Activated CD4-positive, alpha-beta T cell treated with anti-CD3 and anti-CD28 coated beads for 48 hours (primary cell): ENCODE data around the gene MID1.

Experiments
- DNase-seq: peaks from one replicate; pipeline ENCODE4 v3.0.0-alpha.2; 2020

Gene MID1

DNA sequence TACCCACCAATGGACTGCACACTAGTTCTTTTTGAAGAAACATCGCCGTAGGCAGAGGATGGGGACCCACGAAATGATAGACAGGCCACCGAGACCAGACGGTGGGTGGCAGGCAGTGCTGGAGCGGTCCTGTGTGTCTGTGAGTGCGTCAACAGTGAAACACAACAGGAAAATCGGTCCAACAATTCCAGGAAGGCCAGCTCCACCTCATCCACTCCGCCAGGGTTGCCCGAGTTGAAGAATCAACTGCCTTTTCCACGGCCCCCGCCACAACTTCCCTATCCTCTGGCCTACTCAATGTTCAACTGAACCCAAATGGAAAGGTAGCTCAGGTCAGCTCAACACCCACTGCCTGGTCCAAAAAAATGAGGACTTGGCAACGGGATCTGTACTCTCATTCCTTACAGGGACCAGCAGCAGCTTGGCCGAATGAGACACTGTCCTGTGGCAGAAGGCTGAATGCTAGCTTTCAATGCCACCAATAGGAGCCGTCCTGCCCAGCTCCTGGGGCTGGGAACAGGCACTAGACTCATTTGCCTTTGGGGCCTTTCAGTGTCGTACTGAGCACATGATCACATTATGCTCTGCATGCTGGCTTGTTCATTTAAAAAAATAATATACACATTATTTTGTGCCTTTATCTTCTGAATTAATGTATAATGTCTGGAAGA lies 43.5 kb downstream of the MID1 start:
- no peak for DNase-seq

DNA sequence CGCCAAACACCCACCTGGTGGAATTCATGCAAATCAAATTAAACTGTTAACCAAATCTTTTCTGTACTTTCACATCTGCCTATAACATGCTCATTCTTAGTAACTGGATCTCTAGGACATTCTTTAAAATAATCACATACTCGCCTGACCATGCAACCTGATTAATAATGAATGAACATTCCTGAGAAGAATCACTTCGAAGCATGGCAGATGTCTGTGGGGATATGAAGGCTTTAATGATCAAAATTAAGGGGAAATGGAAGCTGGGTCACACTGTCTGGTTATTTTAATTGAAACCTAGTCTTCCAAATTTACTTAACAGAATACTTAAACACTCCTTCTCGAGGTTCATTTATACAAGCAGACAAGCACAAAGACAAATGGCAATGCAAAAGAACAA lies 44.2 kb downstream of the MID1 start:
- no peak for DNase-seq

DNA sequence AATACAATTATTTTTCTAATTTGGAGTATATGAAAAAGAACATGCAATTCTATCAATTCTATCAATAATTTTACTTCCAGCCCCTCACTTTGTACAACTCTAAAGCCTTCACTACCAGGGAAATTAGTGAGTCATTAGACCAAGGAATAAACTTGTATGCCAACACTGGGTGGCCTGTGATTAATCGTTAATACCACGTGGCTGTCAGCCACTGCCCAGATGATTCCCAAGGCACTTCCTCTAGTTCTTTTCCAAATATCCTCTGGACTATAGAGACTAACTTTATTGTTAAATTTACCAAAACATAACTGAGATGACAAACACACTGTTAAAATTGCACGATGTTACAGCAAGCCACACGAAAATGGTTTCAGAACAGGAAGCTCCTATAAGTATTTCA lies 45.7 kb downstream of the MID1 start:
- no peak for DNase-seq

DNA sequence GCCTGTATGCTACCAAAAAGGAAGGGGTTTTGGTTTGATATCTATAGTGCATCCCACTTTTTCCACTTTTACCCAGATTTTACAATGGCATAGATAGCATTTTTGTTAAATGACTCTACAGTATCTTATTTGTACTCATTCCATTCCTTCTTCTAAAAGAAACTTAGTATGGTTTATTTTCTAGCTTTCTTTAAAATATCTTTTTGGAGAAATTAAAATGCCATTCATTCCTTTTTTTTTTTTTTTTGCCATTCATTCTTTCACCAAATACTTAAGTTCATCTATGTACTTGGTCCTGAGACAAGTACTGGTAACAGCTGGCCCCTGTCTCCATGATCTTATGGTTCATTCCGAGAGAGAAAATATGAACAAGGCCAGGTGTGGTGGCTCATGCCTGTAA lies 49.1 kb downstream of the MID1 start:
- DNase-seq, result no peak

DNA sequence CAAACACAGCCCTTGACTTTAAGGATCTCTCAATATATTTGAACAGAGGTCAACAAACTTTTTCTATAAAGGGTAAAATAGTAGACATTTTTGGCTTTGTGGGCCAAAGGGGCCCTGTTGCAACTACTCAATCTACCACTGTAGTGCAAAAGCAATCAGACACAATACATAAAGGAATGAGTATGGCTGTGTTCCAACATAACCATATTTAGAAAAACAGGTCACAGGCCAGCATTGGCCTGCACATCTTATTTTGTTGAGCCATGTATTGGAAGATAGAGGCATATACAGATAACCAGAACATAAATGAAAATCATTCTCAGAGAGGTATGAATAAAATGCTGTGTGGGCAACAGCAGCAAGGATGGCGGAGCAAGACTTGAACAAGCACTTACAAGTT lies 49.8 kb downstream of the MID1 start:
- DNase-seq, result no peak

DNA sequence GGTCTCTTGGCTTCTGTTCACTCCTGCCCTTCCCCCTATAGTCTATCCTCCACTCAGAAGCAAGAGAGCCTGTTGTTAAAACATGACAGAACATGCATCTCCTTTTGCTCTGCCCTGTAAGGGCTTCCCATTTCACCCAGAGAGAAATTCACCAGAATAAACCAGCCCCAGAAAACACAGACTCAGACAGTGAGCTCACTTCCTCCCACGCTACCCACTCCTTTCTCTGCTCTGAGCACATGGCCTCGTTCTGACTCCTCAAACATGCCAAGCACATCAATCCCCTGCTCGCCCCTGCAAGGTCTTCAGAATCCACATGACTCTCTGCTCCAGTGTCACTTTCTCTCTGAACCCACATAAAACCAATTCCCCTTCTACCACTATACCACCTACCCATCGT lies 50.4 kb downstream of the MID1 start:
- DNase-seq, result no peak

DNA sequence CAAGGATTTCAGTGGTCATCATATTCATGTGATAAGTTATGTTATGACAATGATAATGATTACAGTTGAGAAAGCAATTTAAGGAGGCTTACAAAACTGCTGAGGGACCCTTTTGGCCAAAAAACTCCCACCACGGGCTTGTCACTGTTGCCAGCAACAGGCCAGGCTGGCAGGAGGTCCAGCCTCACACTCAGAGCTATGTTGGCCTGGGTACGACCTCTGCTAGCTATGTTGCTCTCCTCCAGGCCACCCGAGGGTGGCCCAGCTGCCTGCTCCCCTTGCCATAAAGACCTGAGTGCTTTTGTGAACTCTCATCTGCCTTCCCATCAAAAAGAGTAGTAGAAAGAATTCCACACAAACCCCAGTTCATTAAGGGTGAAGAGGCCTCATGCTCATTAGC lies 52.0 kb downstream of the MID1 start:
- no peak for DNase-seq

DNA sequence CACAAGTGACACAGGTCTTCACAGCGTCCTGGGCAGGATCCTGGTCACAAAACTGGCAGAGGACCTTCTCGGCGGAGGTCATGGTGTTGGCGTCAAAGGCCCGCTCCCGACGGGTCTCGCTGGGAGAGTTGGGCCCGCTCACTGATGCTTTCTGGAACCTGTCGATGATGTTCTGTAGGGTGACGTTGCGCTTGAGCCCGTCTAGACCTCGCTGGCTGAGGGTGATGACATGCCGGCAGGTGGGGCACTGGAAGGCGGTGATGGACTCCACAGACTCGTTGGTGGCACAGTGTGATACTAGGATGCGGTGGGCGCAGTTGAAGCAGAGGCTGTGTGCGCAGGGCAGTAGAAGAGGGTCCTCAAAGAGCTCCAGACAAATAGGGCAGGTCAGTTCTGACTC lies 53.2 kb downstream of the MID1 start:
- DNase-seq, result no peak

DNA sequence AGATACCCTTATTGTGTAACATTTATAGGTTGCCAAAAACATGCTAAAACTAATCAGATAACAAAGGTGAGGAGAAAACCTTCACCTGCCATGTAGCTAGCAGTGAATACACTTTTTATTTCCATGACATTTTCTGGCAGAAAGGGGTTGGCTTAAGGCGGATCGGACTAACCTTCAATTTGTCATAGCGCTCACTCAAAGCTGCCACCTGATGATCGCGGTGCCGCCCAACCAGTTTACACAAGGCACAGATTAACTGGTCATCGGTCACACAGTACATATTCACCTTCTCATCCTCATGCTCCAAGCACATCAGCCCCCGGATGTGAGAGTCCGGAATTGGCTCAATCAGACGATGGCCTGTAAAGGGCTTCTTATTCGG lies 53.7 kb downstream of the MID1 start:
- DNase-seq, result no peak

DNA sequence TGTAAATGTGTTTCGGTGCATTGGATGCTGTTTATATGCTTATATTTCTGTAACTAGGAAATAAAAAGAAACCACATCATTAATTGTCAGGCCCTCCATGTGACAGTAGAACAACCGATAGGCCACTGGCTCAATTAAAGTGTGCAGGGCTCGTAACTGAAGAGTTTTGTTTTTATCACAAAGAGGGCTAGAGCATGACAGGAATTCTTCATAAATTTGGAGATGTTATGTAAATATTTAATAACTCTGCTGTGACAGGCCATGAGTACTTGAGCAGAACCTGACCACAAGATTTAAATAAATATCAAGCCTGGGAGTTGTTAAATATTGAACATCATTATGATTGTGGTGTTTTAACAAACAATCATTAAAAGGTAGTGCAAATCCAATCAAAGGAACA lies 55.9 kb downstream of the MID1 start:
- DNase-seq, result no peak

DNA sequence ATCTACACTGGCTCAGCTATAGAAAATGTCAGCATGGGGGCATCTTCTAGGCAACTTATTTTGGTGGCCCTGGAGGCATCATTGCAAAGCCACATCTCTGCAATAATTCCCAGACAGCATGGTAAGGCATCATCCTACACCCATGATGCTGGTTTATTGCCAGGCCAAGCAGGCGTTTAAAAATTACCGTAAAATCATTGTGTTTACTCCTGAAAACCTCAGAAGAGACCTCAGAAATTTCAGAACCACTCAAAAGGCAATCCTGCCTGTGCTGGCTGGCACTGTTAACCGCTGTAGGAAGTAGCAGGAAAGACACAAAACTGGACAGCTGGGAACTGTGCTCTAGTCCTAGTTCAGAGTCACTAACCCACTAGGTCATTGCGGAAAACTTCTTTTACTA lies 63.2 kb downstream of the MID1 start:
- no peak for DNase-seq

DNA sequence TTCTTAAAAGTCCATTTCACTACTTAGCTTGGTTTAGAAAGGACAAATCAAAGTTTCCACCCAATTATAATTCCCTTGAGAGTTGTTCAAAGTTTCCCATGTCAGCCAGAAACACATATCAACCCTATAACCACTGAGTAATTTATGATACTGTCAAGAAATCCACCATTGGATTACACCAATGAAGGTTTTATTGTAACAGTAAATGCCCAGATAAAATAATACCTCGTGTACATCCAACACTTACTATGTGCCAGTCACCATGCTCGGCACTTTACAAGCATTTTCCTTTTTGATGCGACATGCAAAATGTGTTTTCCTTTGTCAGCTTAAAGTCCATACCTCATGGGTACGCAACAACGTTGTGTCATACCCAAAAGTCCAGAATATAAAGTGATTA lies 64.0 kb downstream of the MID1 start:
- no peak for DNase-seq

DNA sequence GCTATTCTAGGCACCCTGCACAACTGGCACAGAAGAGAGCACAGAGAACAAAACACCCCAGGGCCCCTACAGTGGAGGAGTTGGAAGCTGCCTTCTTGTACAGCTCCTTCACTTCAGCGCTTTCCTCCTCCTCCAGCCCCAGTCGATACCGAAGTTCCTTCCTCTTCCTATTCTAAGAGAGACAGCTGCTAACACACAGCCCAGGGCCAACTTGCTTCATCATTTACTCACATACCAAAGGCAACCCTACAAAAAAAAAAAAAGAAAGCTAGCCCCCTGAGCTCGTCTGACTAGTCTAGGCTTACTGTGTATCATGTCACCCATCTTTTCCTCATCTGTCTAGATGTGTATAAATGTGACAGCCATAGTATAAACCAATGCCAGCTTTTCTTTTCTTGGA lies 64.5 kb downstream of the MID1 start:
- no peak for DNase-seq

DNA sequence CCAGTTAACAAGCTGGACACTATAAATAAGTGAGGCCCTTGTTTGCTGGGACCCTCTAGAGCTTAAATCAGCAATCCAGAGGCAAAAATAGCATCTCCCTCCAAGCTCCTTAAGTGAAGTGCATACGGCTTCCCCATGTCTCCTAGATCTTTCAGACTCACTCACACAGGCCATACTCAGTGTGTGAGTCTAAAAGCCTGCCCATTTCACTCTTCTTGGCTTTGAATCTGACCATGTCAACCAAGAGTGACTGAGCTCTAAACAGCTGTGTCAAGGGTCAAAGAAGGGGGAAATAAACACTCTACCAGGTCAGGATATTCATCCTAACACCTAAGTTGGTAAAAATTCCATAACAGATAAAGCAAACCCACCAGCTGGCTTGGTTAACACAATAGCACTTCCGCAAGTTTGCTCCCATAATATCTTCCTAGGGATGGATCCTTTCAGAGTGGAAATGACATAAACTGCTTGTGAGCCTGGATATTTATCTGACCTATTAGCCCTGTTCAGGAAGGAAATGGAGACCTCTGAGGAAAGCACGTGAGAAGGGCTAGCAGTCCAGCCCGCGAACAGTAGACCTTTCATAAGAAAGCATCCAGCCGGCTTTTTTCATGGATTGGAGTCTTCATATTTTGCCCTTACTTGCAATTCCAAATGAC lies 65.6 kb downstream of the MID1 start:
- DNase-seq, result no peak

DNA sequence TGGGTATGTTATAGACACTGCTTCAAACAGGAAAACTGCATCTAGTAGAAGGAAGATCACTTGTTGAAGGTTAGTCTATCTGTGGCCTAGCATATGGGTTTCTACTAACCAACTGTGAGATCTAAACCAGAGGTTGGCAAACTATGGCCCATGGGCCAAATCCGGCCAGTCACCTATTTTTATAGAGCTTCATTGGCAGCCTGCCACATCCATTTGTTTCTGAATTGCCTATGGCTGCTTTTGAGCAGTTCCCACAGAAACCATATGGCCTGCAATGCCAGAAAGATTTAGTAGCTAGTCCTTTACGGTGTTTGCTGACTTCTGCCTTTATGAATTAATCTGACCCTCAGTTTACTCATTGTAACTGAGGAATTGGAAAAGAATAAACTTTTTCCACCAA lies 71.1 kb downstream of the MID1 start:
- DNase-seq, result no peak

DNA sequence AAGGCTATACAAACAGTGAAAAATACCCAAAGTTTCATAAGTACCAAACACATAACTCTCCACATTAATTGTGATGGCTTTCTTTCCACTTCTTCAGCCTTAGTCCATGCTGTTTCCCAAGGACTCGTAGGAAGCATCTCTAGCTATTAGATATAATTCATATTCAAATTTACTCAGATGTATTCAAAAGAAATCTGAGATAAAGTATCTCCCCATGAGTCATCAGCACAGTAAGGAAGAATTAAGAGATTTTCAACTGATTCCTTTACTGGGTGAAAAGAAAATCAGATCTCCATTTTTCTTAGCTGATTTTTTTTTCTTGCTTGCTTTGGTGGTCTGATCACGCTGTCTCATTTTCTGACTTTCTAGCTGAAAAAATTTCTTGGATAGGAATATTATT lies 71.7 kb downstream of the MID1 start:
- DNase-seq, result no peak

DNA sequence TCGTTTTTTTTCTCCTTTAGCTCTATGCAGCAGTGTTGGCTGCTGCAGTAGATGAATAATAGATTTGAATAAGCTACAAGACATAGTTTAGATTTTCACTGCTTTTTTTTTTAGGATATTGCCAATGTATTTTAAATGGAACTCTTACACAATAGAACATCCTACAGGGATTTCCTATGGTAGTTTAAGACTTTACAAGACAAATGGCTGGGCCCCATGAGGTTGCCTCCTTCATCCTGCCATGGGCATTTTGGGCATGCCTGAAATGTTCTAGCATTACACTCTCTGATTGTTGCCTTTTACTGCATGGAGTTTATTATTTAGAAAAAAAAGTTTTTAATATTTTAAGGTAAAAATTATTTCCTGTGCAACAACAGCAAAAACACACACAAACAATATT lies 74.5 kb downstream of the MID1 start:
- DNase-seq, result no peak

DNA sequence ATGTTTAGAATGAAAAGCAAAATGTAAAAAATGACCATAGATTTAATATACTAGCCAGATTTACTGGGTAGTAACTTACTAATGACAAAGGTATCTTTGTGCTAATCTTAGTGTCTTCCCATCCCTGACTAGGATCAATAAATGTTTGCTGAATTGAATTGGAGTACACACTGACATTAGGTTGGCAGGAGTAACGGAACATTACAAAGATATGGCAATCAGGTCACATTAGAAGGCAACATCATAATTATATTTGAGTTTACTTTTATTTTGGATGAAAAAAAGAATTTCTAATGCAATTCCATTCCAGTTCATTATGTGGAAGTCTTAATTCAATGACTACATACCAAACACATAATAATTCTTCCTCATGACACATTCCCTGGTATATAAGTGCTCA lies 77.8 kb downstream of the MID1 start:
- no peak for DNase-seq

DNA sequence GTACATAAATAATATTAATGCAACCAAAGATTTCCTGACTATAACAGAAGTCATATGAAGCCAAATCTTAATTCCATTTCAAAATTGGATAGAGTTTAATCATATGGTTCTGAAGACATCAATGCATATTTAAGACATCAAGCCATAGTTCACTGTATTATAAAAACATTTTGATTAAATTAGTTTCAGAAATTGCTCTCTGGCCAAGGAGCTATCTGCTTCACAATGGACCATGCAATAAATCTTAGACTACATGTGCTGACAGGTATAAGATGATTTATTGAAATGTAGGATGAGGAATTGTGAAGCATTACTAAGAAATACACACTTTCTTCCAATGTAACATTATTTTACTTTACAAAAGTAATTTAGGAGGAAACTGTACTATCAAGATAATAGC lies 81.6 kb downstream of the MID1 start:
- DNase-seq, result no peak

DNA sequence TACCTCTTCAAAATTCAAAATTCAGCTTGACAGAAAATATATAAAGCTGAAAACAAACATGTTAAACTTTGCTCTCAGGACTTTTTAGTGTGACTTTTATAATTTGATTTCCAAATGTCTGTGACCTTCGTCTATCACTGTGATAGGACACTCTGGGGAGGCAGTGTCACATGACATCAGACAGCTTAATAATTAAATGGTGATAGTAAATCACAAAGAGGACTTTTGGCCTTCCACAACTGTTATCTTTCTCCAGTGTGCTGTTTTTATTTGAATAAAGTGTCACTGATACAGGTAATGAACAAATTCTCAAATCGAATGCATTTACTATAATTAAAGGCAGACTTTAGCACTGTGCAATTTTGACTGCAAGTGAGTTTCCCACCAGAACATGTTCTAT lies 83.1 kb downstream of the MID1 start:
- DNase-seq, result no peak

DNA sequence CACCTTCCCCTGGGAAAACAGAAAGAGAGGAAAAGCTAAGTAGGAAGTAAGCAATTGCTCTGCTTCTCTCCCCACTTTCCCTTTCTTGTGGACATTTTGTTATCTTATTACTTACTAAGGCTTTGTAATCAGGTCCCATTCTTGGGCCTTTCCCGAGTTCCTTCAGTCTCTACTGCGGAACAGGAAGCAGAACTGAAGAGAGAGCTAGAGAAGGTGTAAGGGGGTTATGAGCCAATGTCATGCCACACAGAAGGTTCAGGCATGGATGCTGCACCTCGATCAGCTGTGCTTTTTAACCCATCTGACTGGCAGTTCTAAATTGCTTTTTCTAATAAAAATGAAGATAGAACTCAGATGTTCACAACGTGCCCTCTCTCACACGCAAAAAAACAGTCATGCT lies 83.6 kb downstream of the MID1 start:
- no peak for DNase-seq

DNA sequence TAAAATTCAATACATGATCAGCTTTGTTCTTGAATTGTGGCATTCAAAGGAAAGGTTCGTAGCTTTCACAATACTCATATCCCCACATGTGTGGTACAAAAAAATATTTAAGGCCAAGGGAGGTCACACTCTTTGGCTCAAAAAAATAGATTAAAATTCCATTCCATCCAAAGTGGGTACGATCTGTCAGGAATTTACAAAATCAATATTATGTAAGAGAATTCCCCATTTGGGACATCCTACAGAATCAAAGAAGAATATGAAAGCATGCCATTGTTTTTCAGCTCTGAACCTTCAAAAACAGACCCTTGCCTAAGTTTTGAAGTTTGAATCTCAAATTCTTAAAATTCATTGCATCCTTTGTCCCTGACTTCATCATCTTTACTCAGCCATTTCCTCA lies 85.8 kb downstream of the MID1 start:
- DNase-seq, result no peak

DNA sequence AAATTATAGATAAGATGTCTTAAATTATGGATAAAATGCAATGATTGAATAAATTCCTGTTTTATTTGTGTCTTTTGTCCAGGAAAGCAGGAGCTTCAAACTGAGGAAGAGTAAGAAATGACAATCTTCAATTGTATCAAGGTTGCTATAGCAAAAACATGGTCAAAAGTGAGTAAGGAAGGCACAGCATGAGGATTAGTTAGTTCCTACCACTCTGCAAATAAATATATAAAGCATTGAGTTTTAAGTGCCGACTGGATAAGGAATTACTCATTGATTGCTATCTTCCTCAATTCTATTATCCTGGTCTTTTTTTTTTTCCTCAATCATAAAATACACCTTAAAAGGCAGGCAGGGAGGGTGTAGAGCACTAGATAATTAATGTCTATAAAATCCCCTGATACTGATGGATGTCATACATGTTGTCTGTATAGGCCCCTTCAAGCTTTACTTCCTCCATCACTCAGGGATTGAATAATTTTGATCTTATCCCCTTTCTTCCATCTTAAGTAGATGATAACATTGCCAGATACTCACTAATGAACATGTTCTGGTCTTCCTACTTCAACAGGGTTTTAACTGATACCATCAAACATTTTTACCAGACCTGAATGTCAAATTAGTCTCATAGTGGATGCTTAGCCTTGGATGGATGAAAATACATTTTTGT lies 86.6 kb downstream of the MID1 start:
- no peak for DNase-seq

DNA sequence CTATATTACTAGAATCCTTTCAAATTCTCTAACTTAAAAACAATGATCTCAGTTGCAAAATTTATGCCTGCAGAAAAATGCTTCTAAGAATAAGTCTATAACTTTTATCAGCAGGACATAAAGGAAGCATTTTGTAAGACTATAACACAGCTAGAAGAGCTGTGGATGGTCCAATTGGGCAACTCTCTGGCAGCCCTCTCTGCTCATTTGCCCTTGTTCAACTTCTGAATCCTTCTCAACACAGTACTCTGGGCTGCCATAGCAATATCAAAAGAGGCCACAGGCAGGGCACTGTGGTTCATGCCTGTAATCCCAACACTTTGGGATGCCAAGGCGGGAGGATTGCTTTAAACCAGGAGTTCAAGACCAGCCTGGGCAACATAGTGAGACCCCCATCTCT lies 88.5 kb downstream of the MID1 start:
- no peak for DNase-seq

DNA sequence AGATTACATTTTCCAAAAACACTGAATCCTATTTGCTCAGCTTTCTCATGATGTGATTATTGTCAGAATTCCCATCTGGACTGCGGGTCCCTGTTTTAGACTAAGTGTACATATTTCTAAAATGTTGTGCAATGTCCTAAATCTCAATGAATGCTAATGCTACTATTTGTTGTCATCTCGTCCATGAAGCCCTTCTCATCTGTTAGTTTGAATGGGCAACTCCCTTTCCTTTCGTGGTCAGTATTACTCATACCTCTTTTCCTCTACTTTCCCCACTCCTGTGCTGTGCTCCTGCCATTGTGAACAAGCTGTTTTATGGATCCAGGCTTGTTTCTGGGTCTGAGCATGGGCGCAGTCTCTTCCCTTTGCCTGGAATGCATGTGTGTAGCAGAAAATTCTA lies 91.0 kb downstream of the MID1 start:
- no peak for DNase-seq
